Activated CD4-positive, alpha-beta T cell treated with anti-CD3 and anti-CD28 coated beads, Interleukin-2, amount 10 ng/mL, durations not matched to agents 7 days and 5 days (primary cell): ENCODE measurements around the gene PTPRZ1. TPM values are rescaled to one million over a fixed set of nuclear protein-coding genes. Genes with fewer than 3 reads are reported as not detected.

Experiments used
- CTCF ChIA-PET: fragments of 350-600 bp; sonication (Branson Sonifier 250); formaldehyde crosslinking; loops from one replicate; lab custom pipeline; 2021; ENCODE audit warnings: antibody characterized with exemption; lab: Charles Lee
- POLR2A ChIA-PET: fragments of 350-600 bp; sonication (Branson Sonifier 250); formaldehyde crosslinking; loops from one replicate; lab custom pipeline; 2021; ENCODE audit warnings: antibody characterized with exemption; lab: Charles Lee
- DNase-seq: peaks from one replicate; pipeline ENCODE4 v3.0.0-alpha.2; 2020
- H3K27ac Mint-ChIP-seq: one replicate; pipeline ENCODE4 v1.8.0; 2021; ENCODE audit warnings: mild to moderate bottlenecking, moderate library complexity, mixed read lengths
- H3K27me3 Mint-ChIP-seq: one replicate; pipeline ENCODE4 v1.8.0; 2021; ENCODE audit warnings: mixed read lengths
- H3K36me3 Mint-ChIP-seq: one replicate; pipeline ENCODE4 v1.8.0; 2021; ENCODE audit warnings: low read depth, mixed read lengths
- H3K4me1 Mint-ChIP-seq: one replicate; pipeline ENCODE4 v1.8.0; 2021; ENCODE audit warnings: mixed read lengths
- H3K4me3 Mint-ChIP-seq: one replicate; pipeline ENCODE4 v1.8.0; 2021; ENCODE audit warnings: mild to moderate bottlenecking, moderate library complexity, mixed read lengths
- H3K9me3 Mint-ChIP-seq: one replicate; pipeline ENCODE4 v1.8.0; 2021; ENCODE audit warnings: mixed read lengths
- total RNA-seq, 2 experiments: library from RNA; stranded (reverse); gene quantifications; one replicate each; pipeline ENCODE4 v1.2.3, GENCODE V29; 2021

Gene PTPRZ1
- total RNA-seq, 2 experiments from 2014 or later: not detected

- Mint-ChIP-seq H3K27me3 (no peaks in the 10 kb centered on the region), H3K36me3 (no peaks in the 10 kb centered on the region), H3K9me3 (no peaks in the 10 kb centered on the region), H3K4me3 (no peak overlapping the region), H3K4me1 (no peaks in the 10 kb centered on the region), H3K27ac (no peak overlapping the region)
- POLR2A ChIA-PET: no interaction called here
- CTCF ChIA-PET: no interaction called here
- DNase-seq: no peak
These were observed 72.7 kb downstream of the PTPRZ1 start for GRCh38 chr7:121945480-121946236.

GRCh38 chr7:121953164-121953563 is 80.2 kb downstream of the PTPRZ1 start:
- Mint-ChIP-seq H3K4me1 (no peaks in the 10 kb centered on the region), H3K36me3 (no peaks in the 10 kb centered on the region), H3K9me3 (no peaks in the 10 kb centered on the region), H3K27me3 (no peaks in the 10 kb centered on the region), H3K4me3 (no peak overlapping the region), H3K27ac (no peak overlapping the region)
- ChIA-PET POLR2A (no interaction called here), CTCF (no interaction called here)
- DNase-seq: no peak

GRCh38 chr7:121953601-121954000 is 80.6 kb downstream of the PTPRZ1 start:
- ChIA-PET CTCF (no interaction called here), POLR2A (no interaction called here)
- Mint-ChIP-seq H3K36me3 (no peaks in the 10 kb centered on the region), H3K27ac (no peak overlapping the region), H3K4me1 (no peaks in the 10 kb centered on the region), H3K9me3 (no peaks in the 10 kb centered on the region), H3K4me3 (no peak overlapping the region), H3K27me3 (no peaks in the 10 kb centered on the region)
- DNase-seq: no peak

GRCh38 chr7:121954803-121955202 is 81.8 kb downstream of the PTPRZ1 start:
- no peak overlapping the region for H3K4me3 Mint-ChIP-seq
- POLR2A ChIA-PET: no interaction called here
- no peak for DNase-seq
- no peaks in the 10 kb centered on the region for H3K4me1 Mint-ChIP-seq
- no peaks in the 10 kb centered on the region for H3K9me3 Mint-ChIP-seq
- CTCF ChIA-PET: interaction anchor here (0.6 kb wide), 1 partner anchor 773 kb away, joined by 4 read pairs; no protein-coding TSS in a partner anchor
- no peak overlapping the region for H3K27ac Mint-ChIP-seq
- H3K27me3 Mint-ChIP-seq: no peaks in the 10 kb centered on the region
- H3K36me3 Mint-ChIP-seq: no peaks in the 10 kb centered on the region

- DNase-seq: no peak
- ChIA-PET POLR2A (no interaction called here), CTCF (interaction anchor here (0.6 kb wide), 1 partner anchor 1185 kb away, joined by 3 read pairs; no protein-coding TSS in a partner anchor)
- Mint-ChIP-seq H3K27ac (no peak overlapping the region), H3K9me3 (no peaks in the 10 kb centered on the region), H3K27me3 (no peaks in the 10 kb centered on the region), H3K36me3 (no peaks in the 10 kb centered on the region), H3K4me3 (no peak overlapping the region), H3K4me1 (no peaks in the 10 kb centered on the region)
These were observed 84.7 kb downstream of the PTPRZ1 start for GRCh38 chr7:121957626-121958025.

- no peaks in the 10 kb centered on the region for H3K27me3 Mint-ChIP-seq
- no peaks in the 10 kb centered on the region for H3K4me1 Mint-ChIP-seq
- no peak overlapping the region for H3K27ac Mint-ChIP-seq
These were observed 87.7 kb downstream of the PTPRZ1 start for GRCh38 chr7:121960678-121961077.

GRCh38 chr7:121961089-121961867 is 88.3 kb downstream of the PTPRZ1 start:
- no peak overlapping the region for H3K27ac Mint-ChIP-seq
- POLR2A ChIA-PET: no interaction called here
- no peaks in the 10 kb centered on the region for H3K4me1 Mint-ChIP-seq
- no peak overlapping the region for H3K4me3 Mint-ChIP-seq
- no peaks in the 10 kb centered on the region for H3K27me3 Mint-ChIP-seq
- H3K36me3 Mint-ChIP-seq: no peaks in the 10 kb centered on the region
- no peaks in the 10 kb centered on the region for H3K9me3 Mint-ChIP-seq
- CTCF ChIA-PET: no interaction called here
- DNase-seq: no peak

More at GRCh38 chr7:121960678-121961077, 87.7 kb downstream of the PTPRZ1 start:
- POLR2A ChIA-PET: no interaction called here
- Mint-ChIP-seq H3K9me3 (no peaks in the 10 kb centered on the region), H3K36me3 (no peaks in the 10 kb centered on the region), H3K4me3 (no peak overlapping the region)
- CTCF ChIA-PET: no interaction called here
- DNase-seq: no peak

- Mint-ChIP-seq H3K27me3 (no peaks in the 10 kb centered on the region), H3K36me3 (no peaks in the 10 kb centered on the region), H3K27ac (no peak overlapping the region), H3K4me3 (no peak overlapping the region), H3K9me3 (no peaks in the 10 kb centered on the region), H3K4me1 (no peaks in the 10 kb centered on the region)
- ChIA-PET CTCF (no interaction called here), POLR2A (no interaction called here)
- no peak for DNase-seq
These were observed 93.4 kb downstream of the PTPRZ1 start for GRCh38 chr7:121966276-121966934.

- POLR2A ChIA-PET: no interaction called here
- CTCF ChIA-PET: no interaction called here
- H3K4me1 Mint-ChIP-seq: no peaks in the 10 kb centered on the region
These were observed 94.0 kb downstream of the PTPRZ1 start for GRCh38 chr7:121966935-121967332.

GRCh38 chr7:121985476-121986030 is 112.6 kb downstream of the PTPRZ1 start:
- no peak for DNase-seq
- H3K9me3 Mint-ChIP-seq: no peaks in the 10 kb centered on the region
- H3K4me3 Mint-ChIP-seq: no peak overlapping the region
- H3K27ac Mint-ChIP-seq: no peak overlapping the region
- ChIA-PET CTCF (no interaction called here), POLR2A (no interaction called here)
- no peaks in the 10 kb centered on the region for H3K27me3 Mint-ChIP-seq
- H3K36me3 Mint-ChIP-seq: no peaks in the 10 kb centered on the region
- no peaks in the 10 kb centered on the region for H3K4me1 Mint-ChIP-seq

More at GRCh38 chr7:121966935-121967332, 94.0 kb downstream of the PTPRZ1 start:
- Mint-ChIP-seq H3K27ac (no peak overlapping the region), H3K36me3 (no peaks in the 10 kb centered on the region), H3K4me3 (no peak overlapping the region), H3K27me3 (no peaks in the 10 kb centered on the region), H3K9me3 (no peaks in the 10 kb centered on the region)
- no peak for DNase-seq

- H3K4me1 Mint-ChIP-seq: no peaks in the 10 kb centered on the region
- ChIA-PET POLR2A (no interaction called here), CTCF (no interaction called here)
- H3K27ac Mint-ChIP-seq: no peak overlapping the region
- no peak overlapping the region for H3K4me3 Mint-ChIP-seq
- no peaks in the 10 kb centered on the region for H3K36me3 Mint-ChIP-seq
- no peaks in the 10 kb centered on the region for H3K9me3 Mint-ChIP-seq
- DNase-seq: no peak
- no peaks in the 10 kb centered on the region for H3K27me3 Mint-ChIP-seq
These were observed 119.1 kb downstream of the PTPRZ1 start for GRCh38 chr7:121992068-121992467.

GRCh38 chr7:121994625-121995410 is 121.9 kb downstream of the PTPRZ1 start:
- CTCF ChIA-PET: interaction anchor here (0.6 to 1.5 kb wide), 5 partner anchors 9 to 1205 kb away, joined by 3 to 5 read pairs (median 3); no protein-coding TSS in a partner anchor
- Mint-ChIP-seq H3K9me3 (no peaks in the 10 kb centered on the region), H3K36me3 (no peaks in the 10 kb centered on the region), H3K4me3 (no peak overlapping the region), H3K27ac (no peak overlapping the region), H3K27me3 (no peaks in the 10 kb centered on the region), H3K4me1 (no peaks in the 10 kb centered on the region)
- DNase-seq: peak; percentile 55
- POLR2A ChIA-PET: no interaction called here
